HG03469 (cell line): Measurements from ENCODE around the gene SMIM5.

Source experiments
- ATAC-seq: cut with Tn5 transposase; IDR thresholded peaks from one replicate; pipeline ENCODE4 v1.9.1; 2021; ENCODE audit warnings: mild to moderate bottlenecking, moderate library complexity, moderate number of reproducible peaks; ENCODE audit not compliant: unreplicated experiment

SMIM5 gene

DNA sequence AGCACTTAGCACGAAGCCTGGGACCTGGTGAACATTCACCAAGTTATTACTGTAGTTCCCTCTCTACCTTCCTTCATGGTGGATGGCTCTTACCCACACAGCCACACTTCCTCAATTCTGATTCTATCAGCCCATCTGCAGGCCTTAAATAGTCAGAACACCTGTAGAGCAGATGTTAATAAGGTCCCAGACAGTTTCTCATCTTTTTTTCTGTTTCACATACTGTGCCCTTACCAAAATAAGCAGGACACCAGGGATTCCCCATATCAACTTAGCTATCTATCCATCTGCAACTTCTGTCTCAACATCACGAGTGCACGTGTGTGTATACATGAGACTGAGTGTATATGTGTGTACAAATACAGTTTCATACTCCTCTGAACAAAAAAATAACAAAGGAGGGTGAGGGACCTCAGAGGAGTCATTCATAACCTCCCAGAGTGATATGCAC is 30.9 kb downstream of the SMIM5 start:
- peak; percentile 53 for ATAC-seq

DNA sequence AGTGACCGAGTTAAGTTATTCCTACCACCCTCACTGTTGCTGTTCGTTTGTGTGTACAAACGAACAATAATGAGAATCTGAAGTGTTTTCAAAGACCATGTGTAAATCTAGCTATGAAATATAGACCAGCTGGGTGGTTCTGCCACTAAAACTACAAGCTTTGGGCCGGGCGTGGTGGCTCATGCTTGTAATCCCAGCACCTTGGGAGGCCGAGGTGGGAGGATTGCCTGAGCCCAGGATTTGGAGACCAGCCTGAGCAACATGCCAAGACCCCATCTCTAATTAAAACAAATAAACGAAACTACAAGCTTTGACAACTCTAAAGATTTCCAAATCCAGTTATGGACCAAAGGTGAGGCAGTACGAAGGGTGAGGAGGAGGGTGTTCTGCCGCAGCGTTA is 32.7 kb downstream of the SMIM5 start:
- no peak for ATAC-seq

DNA sequence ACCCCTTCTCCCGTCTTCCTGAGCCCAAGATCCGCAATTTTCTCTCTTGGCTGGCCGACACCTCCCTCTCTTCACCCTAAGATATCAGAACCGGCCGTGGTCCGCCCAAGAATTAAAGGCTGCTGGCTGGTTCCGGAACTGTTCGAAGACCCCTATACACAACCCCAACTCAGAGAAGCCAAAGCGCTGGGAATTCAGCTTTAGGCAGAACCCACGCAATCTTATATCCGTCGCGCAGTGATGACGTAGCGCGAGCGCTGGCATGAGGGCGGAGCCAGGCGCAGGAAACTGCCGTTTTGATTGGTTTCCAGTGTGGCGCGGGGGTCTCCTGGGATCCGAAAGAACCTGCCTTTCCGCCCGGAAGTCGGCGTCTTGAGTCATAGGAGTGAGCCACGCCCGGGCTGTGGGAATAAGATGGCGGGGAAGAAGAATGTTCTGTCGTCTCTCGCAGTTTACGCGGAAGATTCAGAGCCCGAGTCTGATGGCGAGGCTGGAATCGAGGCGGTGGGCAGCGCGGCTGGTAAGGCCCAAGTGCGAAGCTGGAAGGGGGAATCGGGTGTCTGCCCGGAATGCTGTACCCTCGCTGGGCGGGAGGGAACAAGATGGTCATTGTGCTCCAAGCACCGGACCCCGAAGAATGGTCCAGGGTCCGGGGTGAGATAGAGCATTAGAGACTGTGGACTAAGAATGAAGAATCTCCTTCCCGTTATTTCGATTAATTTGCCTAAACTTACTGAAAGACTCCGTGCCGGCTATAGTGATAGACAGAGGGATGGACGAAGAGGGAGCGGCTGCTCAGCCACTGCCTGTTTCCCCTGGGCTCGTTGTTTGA is 33.9 kb downstream of the SMIM5 start, which contains the start of the genes RECQL5 and SAP30BP:
Gene RECQL5 (minus strand): TSS at position 196 of the 832 bp plus-strand sequence. CDS start 597 bp downstream, outside the sequence.
Gene SAP30BP (plus strand): TSS at position 380 of the 832 bp plus-strand sequence. CDS start 35 bp downstream, at position 415.
- peak; percentile 44 for ATAC-seq

DNA sequence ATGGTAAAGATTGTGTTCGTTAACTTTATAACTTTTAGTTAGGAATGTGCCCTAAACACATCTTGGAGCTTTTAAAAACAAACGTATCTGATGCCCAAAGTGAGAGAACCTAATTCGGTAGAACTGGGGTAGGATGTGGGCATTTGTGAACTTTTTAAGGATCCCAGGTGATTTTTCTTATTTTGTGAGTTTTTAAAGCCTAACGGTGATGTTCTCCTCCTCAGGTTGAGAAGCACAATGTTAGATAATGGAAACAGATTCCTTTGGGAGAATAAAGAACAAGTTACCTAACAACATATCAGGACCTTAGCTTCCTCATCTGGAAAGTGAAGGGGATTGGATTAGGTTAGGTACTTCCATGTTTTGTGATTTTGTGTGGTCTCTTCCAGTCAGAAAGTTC is 34.6 kb downstream of the SMIM5 start:
- ATAC-seq, result no peak

DNA sequence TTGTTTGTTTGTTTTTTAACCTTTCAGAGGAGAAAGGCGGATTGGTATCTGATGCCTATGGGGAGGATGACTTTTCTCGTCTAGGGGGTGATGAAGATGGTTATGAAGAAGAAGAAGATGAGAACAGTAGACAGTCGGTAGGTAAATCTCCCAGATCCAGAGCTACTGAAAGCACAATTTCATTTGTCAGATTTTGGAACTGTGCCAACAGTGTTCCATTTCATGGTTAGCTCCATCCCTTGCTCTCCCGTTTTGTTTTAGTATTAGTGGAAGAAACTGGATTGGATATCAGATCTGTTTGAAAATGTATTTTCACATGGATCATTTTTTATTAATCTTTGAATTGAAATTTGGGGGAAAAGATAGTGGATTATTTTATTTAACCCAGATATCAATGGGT is 35.3 kb downstream of the SMIM5 start:
- ATAC-seq, result no peak

DNA sequence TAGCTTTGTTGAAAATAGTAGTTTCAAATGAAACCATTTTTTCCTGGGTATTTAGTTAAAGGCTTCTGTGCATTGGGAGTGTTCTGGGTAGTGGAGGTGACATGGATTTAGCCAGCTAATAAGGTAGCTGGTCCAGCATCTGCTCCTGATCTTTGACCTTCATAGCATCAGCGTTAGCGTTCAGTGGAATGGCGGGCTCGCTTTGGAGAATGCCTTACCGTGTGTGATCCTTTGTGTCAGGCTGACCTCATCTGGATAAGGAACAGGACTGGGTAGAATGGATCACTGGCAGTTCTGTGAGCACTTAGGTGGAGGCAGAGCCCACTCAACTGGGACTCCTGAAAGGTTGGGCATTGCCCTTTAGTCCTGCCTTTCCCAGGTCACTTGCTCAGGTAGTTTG is 37.6 kb downstream of the SMIM5 start:
- ATAC-seq, result no peak

DNA sequence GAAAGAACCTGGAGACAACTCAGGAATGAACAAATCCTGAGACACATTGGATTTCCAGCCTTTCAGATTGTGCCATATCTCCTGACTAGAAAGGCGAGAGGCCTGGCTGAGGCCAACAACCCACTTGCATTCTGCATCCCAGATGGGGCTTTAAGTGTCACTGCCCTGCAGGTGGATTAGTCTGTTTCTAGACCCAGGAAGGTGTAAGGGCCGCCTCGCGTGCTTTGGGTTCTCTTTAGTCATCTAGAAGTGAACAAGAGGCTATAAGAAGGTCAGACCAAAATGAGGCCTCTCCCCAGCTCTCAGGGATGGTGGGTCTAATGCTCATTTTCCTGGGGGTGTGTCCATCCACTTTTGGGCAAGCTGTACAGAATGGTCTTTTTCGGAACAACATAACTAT is 38.8 kb downstream of the SMIM5 start:
- no peak for ATAC-seq

DNA sequence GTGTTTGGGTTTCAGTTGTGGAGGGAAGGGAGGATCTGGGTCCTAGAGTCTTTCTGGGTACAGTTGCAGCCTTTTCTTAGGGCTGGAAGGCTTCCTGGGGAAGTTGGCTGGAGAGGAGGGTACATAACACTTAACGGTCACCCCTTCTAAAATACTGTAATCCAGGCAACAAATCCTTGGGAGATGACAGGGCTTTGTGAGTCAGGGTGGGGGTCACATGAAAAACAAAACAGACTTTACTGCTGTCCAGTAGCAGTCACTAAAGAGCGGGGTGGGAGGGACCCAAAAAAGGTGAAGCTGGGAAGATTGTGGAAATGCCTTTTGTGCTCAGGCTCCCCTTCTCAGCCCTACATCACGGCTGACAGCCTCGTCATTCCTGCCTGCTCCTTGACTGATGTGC is 40.3 kb downstream of the SMIM5 start:
- ATAC-seq, result no peak

- no peak for ATAC-seq
These were observed 43.2 kb downstream of the SMIM5 start for GRCh38 chr17:75676461-75676860.

GRCh38 chr17:75679706-75680211 is 46.5 kb downstream of the SMIM5 start:
- ATAC-seq, result no peak

DNA sequence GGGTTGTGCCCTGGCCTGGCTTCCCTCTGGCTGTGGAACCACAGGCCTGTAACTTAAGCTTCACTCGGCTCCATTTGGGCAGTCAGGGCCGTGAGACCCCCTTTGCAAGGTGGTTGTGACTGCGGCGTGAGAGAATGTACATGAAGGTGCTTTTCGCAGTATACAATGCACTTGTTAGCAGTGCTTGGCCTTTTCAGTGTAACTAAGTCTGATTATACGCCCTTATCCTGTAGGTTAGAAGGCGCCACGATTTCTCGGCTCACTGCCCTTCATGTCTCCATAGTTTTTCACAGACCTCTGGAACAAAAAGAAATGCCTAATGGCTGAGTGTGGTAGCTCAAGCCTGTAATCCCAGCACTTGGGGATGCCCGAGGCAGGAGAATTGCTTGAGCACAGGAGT is 47.2 kb downstream of the SMIM5 start:
- ATAC-seq, result no peak

- ATAC-seq, result no peak
These were observed 48.1 kb downstream of the SMIM5 start for GRCh38 chr17:75681289-75681688.

- ATAC-seq, result no peak
These were observed 50.3 kb downstream of the SMIM5 start for GRCh38 chr17:75683583-75683982.

GRCh38 chr17:75684249-75684648 is 51.0 kb downstream of the SMIM5 start:
- no peak for ATAC-seq

- no peak for ATAC-seq
These were observed 51.7 kb downstream of the SMIM5 start for GRCh38 chr17:75684924-75685323.

- ATAC-seq, result no peak
These were observed 52.3 kb downstream of the SMIM5 start for GRCh38 chr17:75685499-75685898.

- ATAC-seq, result no peak
These were observed 55.1 kb downstream of the SMIM5 start for GRCh38 chr17:75688209-75688825.

DNA sequence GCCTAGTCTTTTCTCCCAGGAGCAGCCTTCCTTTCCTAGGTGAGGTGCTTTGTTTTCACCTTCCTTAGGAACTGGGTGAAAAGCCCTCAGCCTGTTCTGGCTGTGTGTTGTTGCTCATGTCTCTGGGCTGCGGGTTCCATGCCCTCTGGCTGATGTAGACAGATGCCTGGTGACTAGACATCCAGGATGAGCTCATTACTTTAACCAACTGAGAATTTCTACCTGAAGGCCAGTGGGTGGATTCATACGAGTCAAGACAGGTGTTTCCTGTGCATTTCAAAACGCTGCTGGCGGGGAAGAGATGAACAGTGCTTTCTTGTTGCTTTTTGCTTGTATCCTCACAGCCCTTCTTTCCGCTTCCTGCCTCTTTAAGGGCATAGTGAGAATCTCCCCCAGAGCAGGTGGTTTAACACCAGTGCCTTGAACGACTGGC is 56.2 kb downstream of the SMIM5 start:
- no peak for ATAC-seq
